ENCODE data around the gene JARID2.

- TF ChIP-seq CTCF (IDR thresholded peaks at IDR 0.05), result no peak
- TF ChIP-seq POLR2A (IDR thresholded peaks at IDR 0.05), result no peak
These were observed 175.1 kb downstream of the JARID2 start for GRCh38 chr6:15420959-15421438.

Measured in Peyer's patch (tissue), 4 donors.